Endothelial cell of umbilical vein (primary cell): ENCODE results near the gene CREG2.

Experiments
- CTCF ChIP-seq, 2 donors: IDR thresholded peaks; 1 replicate in 1 of 2; 2 replicates in 1 of 2; pipeline ENCODE4 v1.5.1; 2011; ENCODE audit warnings: low read length in 2 of 2, mild to moderate bottlenecking in 2 of 2, moderate library complexity in 2 of 2, control low read depth in 1 of 2, inconsistent platforms in 1 of 2, low read depth in 1 of 2; ENCODE audit not compliant: insufficient read depth in 1 of 2; ENCODE audit errors: extremely low read depth in 1 of 2
- EZH2 ChIP-seq: IDR thresholded peaks from 2 replicates; pipeline ENCODE4 v1.6.1; 2012; ENCODE audit warnings: borderline replicate concordance, low read depth, mild to moderate bottlenecking, moderate library complexity, low read length, inconsistent platforms; ENCODE audit not compliant: severe bottlenecking
- MAX ChIP-seq: IDR thresholded peaks from 2 replicates; pipeline ENCODE4 v1.6.1; 2011; ENCODE audit not compliant: insufficient read depth, insufficient read length
- POLR2A ChIP-seq: IDR thresholded peaks from 2 replicates; pipeline ENCODE4 v1.6.1; 2012; ENCODE audit warnings: low read depth, mild to moderate bottlenecking, control low read depth, low read length

DNA sequence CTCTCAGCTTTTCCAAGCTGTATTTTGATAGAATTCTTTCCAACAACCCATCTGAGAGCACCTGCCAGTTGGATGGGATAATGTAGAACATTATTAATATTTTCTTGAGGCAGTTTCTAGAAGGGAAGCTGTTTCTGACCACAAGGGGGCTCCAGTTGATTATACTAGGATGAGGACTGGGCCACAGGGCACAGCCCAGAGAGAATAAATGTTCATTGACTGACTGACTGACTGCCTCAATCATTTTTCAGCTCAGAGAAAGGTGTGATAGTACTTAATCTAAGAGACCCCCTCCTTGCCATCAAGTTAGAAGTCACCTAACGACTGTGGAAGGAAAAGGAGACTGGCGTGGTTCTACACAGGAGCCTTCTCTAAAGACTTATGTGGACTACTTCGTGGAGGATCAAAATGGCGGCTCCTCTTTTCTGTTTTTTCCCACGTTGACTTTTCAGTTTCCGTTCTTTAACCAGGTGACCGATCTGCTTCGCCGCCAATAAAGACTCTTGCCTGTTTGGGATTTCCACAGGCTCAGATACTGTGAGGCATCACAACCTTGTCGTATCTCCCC is 31.9 kb upstream of the CREG2 start:
- peak; percentile 59 to 63 for TF ChIP-seq CTCF (IDR thresholded peaks at IDR 0.05; ENCODE audit: extremely low read depth in 1 of 2, insufficient read depth in 1 of 2, low read depth in 1 of 2, low read length in 2 of 2)
- TF ChIP-seq POLR2A: no peak
- no peak for TF ChIP-seq EZH2
- no peak for TF ChIP-seq MAX
